Kidney (tissue), 14 donors: ENCODE data around the gene ITPR1. TPM values are rescaled to one million over a fixed set of nuclear protein-coding genes. Genes with fewer than 3 reads are reported as not detected.

Experiments
- DNase-seq, 5 donors: peaks; one replicate each; pipeline ENCODE4 v3.0.0-alpha.2; 2013 to 2020
- FAIRE-seq: peaks from 2 replicates; lab custom pipeline; 2012; peaks lifted over from hg19 to GRCh38; lab: Jason Lieb, UNC
- H3K27ac ChIP-seq, 2 donors: one replicate each; pipeline ENCODE4 v1.7.0; 2013; ENCODE audit warnings: low read depth in 2 of 2, low read length in 2 of 2, inconsistent platforms in 1 of 2
- H3K27me3 ChIP-seq: one replicate; pipeline ENCODE4 v1.7.1; 2013; ENCODE audit warnings: low read length, inconsistent platforms; ENCODE audit not compliant: control insufficient read depth, insufficient read depth
- H3K36me3 ChIP-seq, 3 donors: one replicate each; pipeline versions ENCODE4 v1.7.0 to v1.7.1; 2013; ENCODE audit warnings: low read length in 3 of 3, control low read depth in 1 of 3, inconsistent platforms in 1 of 3; ENCODE audit not compliant: insufficient read depth in 3 of 3, control insufficient read depth in 2 of 3
- H3K4me1 ChIP-seq, 3 donors: one replicate each; pipeline versions ENCODE4 v1.7.0 to v1.7.1; 2013; ENCODE audit warnings: low read length in 3 of 3, inconsistent platforms in 1 of 3, low read depth in 1 of 3; ENCODE audit not compliant: control insufficient read depth in 2 of 3, insufficient read depth in 2 of 3
- H3K4me3 ChIP-seq, 3 donors: one replicate each; pipeline versions ENCODE4 v1.7.0 to v1.8.1; 2013; ENCODE audit warnings: low read length in 3 of 3, control low read depth in 1 of 3, inconsistent platforms in 1 of 3
- H3K9ac ChIP-seq, 3 donors: one replicate each; pipeline versions ENCODE4 v1.7.0 to v1.7.1; 2013; ENCODE audit warnings: low read length in 3 of 3, control low read depth in 1 of 3, inconsistent platforms in 1 of 3
- H3K9me3 ChIP-seq, 3 donors: one replicate each; pipeline versions ENCODE4 v1.7.0 to v1.7.1; 2013; ENCODE audit warnings: low read length in 3 of 3, control low read depth in 1 of 3, inconsistent platforms in 1 of 3; ENCODE audit not compliant: control insufficient read depth in 2 of 3, insufficient read depth in 1 of 3
- intact Hi-C: fragments of 100-400 bp; cut with DNase I; formaldehyde crosslinking; loops from one replicate; pipeline ENCODE4 v1.11.1; 2022
- polyA plus RNA-seq: library from polyadenylated mRNA; stranded (reverse); fragments of 350-450 nt; fragmentation: Illumina TruSeq; extraction: RNeasy Lipid Tissue Mini Kit (QIAGEN cat#74804); gene quantifications from one replicate; pipeline ENCODE4 v1.2.3, GENCODE V29; 2014; ENCODE audit warnings: low read depth, low replicate concordance; ENCODE audit not compliant: insufficient read depth
- total RNA-seq: library from RNA; stranded (reverse); fragmentation: NEBNext Ultra II Directional; extraction: Animal tissue kit (Norgen Biotek cat#: 25700); gene quantifications from one replicate; pipeline ENCODE4 v1.2.1, GENCODE V29; 2021
- TF ChIP-seq, protein P1 (sequence below): IDR thresholded peaks from 3 replicates; pipeline ENCODE4 v1.5.1; 2012; ENCODE audit warnings: mild to moderate bottlenecking, moderate library complexity, borderline replicate concordance; ENCODE audit not compliant: insufficient read depth; ENCODE audit errors: extremely low read depth
- donor health status: control.
- donor health status: control.
- donor health status: control.
- donor health status: control.
- donor health status: control.
- donor health status: DM: yes; HTN: yes; CAD: no.
- donor health status: Normal renal cell carcinoma (clear cell type).

Gene ITPR1
- total and polyA plus RNA-seq, 2 donors from 2014 or later, result 30.2 to 81.2 TPM

DNA sequence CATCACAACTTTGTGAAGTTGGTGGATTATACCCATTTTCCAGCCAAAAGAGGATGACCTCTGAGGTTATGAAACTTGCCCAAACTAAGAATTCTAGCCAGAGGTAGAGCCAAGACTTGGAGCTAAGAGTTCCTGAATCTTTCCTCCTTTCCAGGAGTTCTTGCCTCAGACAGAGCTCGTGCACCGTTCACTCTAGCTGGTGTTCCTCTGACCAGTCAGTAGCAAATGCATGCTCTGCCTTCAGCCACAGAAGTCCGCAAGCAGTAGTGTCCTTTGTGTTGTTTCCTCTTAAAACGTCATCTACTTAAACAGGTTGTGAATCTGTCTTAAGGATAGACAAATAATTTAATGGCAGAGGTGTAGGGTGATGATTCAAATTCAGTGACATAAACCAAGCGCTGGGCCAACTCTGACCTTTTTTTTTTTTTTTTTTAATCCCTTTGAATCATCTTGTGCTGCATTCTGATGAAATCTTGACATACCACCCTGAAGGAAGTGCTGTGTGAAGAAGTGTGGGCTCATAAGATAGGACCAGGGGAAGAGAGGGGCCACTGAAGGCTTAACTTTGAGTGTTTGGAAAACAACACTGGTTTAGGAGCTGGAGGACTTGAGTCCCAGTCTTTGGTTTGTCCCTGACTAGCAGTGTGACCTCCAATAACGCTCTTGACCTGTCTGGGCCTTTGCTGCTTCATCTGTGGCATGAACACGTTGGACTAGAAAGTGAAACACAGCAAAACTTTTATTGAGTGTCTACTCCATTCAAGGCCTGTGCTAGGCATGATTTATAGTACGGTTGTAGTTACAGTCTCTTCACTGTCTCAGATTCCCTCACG, 53.4 kb downstream of the ITPR1 start:
- TF ChIP-seq, protein P1, sequence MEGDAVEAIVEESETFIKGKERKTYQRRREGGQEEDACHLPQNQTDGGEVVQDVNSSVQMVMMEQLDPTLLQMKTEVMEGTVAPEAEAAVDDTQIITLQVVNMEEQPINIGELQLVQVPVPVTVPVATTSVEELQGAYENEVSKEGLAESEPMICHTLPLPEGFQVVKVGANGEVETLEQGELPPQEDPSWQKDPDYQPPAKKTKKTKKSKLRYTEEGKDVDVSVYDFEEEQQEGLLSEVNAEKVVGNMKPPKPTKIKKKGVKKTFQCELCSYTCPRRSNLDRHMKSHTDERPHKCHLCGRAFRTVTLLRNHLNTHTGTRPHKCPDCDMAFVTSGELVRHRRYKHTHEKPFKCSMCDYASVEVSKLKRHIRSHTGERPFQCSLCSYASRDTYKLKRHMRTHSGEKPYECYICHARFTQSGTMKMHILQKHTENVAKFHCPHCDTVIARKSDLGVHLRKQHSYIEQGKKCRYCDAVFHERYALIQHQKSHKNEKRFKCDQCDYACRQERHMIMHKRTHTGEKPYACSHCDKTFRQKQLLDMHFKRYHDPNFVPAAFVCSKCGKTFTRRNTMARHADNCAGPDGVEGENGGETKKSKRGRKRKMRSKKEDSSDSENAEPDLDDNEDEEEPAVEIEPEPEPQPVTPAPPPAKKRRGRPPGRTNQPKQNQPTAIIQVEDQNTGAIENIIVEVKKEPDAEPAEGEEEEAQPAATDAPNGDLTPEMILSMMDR, result no peak
- FAIRE-seq (no peak), DNase-seq (peak in 1 of 5 donors; percentile 51)
- no peaks in the 10 kb centered on the region for H3K27me3 ChIP-seq
- no peaks in the 10 kb centered on the region for H3K9me3 ChIP-seq
- no peak overlapping the region for H3K9ac ChIP-seq
- intact Hi-C loops, result no loop called here
- H3K4me3 ChIP-seq, result no peak overlapping the region
- no peaks in the 10 kb centered on the region for H3K36me3 ChIP-seq
- peak overlapping the region in 1 of 2 donors; percentile 25 for H3K27ac ChIP-seq
- peaks cover 2 to 4% (median 4%) of the 10 kb centered on the region in 3 donors for H3K4me1 ChIP-seq

DNA sequence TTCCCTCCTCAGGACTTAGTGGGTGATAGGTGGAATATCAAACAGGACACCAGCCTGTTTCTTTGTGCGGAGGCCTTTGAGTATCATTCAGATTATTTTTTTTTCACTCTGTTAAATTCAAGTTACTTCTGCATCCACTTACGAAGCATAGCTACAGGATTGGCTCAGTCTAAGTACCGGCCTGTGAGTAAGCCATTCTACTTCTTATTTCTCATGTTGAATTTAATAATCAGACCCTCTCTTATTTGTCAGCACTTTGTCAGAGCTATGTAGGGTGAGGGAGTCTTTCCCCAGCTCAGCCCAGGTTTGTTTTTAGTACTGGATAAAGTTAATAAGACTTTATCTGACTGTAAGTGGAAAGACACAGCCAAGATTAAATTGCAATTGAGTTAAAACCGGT, 54.7 kb downstream of the ITPR1 start:
- Histone ChIP-seq H3K4me3 (no peak overlapping the region), H3K4me1 (peaks cover 5 to 10% (median 7%) of the 10 kb centered on the region in 3 donors), H3K9ac (no peak overlapping the region), H3K9me3 (no peaks in the 10 kb centered on the region), H3K27me3 (no peaks in the 10 kb centered on the region), H3K27ac (peak overlapping the region in 1 of 2 donors; percentile 23), H3K36me3 (no peaks in the 10 kb centered on the region)
- DNase-seq, result no peak
- no peak for FAIRE-seq
- TF ChIP-seq, protein P1, result no peak
- intact Hi-C loops, result no loop called here

DNA sequence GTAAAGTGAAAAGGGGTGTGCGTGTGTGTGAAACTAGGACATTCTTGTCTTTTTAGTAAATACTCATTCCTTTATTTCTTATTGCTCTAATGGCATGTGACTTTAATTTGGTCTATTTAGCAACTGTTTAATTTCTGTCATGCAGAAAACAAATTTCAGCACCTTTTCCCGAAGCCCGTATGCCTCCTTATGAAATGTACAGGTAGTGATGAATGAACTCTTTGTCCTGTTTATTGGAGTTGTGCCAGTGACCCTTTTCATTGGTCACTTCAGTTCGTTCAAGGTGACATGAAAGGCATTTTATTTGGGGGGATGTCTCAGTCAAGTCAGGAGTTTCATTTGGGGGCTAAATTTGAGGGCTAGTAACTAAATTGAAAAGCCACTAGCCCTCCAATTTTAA, 55.2 kb downstream of the ITPR1 start:
- no peaks in the 10 kb centered on the region for H3K36me3 ChIP-seq
- intact Hi-C loops, result no loop called here
- H3K27ac ChIP-seq, result peak overlapping the region; percentile 2 to 7
- TF ChIP-seq, protein P1, result no peak
- H3K4me3 ChIP-seq, result no peak overlapping the region
- no peak overlapping the region for H3K9ac ChIP-seq
- FAIRE-seq (no peak), DNase-seq (no peak)
- H3K9me3 ChIP-seq, result no peaks in the 10 kb centered on the region
- H3K4me1 ChIP-seq, result peaks cover 5 to 10% (median 7%) of the 10 kb centered on the region in 3 donors
- H3K27me3 ChIP-seq, result no peaks in the 10 kb centered on the region
